ENCODE results near the gene SP140L. TPM values are rescaled to one million over a fixed set of nuclear protein-coding genes. Genes with fewer than 3 reads are reported as not detected.
"Not testable (repeated sequence)": the region's sequence is repeated elsewhere in the genome, so short reads cannot be mapped to it uniquely, and the experiment has no call there.

SP140L gene
- total RNA-seq, 1 donor from 2014 or later: 2.7 TPM

DNA sequence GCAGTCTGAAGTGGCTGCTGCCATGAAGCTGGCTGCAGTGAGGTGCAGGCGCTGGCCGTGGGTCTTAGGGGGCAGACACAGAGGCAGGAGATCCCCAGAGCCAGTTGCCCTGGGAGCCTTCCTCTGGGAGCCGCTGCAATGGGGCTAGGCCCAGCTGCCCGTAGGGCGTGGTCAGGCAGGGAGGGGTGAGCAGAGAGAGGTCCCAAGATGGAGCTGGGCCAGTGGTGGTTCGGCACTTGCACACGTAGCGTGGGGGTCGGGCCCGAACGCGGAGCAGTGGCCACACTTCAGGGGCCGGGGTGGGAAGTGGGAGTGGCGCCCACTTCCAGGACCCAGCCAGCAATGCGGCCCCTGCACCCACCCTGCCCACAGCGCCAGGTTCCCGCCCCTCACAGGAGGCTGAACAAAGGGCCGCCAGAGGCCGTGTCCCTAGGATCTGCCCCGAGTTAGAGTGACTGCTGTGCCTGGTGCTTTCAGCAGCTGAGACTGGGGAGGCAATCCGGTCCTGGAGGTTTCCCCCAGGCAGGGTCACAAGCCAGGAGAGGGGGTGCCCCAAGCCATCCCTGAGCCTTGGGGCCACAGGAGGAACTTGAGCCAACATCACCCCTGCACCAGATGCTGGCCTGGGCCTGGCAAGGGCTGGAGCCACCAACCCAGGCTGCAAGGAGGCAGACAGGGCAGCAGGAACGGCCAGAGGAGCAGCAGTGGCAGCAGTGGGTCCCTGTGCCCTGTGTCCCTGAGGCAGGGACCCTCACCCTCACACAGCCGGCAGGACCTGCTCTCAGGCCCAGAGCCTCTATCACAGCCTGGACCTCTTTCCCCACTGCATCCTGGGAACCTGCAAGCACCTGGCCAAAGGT, 21.3 kb upstream of the SP140L start:
- no peak overlapping the region for H3K4me3 ChIP-seq (ENCODE audit: low read depth, low read length)
- TF ChIP-seq, protein P1, sequence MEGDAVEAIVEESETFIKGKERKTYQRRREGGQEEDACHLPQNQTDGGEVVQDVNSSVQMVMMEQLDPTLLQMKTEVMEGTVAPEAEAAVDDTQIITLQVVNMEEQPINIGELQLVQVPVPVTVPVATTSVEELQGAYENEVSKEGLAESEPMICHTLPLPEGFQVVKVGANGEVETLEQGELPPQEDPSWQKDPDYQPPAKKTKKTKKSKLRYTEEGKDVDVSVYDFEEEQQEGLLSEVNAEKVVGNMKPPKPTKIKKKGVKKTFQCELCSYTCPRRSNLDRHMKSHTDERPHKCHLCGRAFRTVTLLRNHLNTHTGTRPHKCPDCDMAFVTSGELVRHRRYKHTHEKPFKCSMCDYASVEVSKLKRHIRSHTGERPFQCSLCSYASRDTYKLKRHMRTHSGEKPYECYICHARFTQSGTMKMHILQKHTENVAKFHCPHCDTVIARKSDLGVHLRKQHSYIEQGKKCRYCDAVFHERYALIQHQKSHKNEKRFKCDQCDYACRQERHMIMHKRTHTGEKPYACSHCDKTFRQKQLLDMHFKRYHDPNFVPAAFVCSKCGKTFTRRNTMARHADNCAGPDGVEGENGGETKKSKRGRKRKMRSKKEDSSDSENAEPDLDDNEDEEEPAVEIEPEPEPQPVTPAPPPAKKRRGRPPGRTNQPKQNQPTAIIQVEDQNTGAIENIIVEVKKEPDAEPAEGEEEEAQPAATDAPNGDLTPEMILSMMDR (conservative IDR thresholded peaks at IDR 0.05; ENCODE audit: low read depth, low read length): no peak
- DNase-seq (ENCODE audit: low read depth): no peak

DNA sequence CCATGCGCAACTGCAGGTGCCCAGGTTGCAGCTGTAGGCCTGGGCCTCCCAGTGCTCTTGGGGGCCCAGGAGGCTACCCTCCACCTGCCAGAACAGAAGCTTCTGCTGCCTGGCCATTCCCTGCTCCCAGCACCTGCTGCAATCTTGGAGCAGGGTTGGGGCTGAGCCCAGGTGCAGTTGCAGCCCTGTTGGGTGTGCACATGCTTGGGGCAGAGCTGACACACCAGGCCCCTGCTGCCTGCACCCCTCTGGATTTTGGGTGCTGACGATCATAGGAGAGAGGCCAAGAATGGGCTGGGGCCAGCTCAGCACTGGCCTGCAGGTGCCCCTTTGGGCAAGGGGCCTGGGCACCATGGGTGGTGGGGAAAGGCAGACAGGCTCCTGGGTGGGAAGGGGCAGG, 20.5 kb upstream of the SP140L start:
- H3K4me3 ChIP-seq (ENCODE audit: low read depth, low read length): no peak overlapping the region
- TF ChIP-seq, protein P1 (conservative IDR thresholded peaks at IDR 0.05; ENCODE audit: low read depth, low read length): no peak
- no peak for DNase-seq (ENCODE audit: low read depth)

DNA sequence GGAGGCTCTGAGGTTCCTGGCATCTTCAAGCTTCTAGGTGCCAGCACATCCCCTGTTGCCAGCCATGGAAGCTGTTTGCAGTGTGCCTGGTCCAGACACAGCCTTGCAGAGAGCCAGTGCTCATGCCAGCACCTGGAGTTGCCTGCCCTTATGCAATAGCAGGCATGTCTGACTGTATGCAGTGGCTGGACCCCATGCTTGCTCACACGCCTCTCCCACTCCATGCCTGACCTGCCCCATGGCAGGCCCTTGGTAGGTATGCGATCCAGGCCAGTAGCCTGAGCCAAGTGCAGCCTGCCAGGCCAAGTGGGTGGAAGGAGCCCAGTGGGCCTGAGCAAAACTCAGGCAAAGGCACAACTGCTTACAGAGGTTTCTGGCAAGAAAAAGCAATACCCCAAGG, 19.5 kb upstream of the SP140L start:
- no peak overlapping the region for H3K4me3 ChIP-seq (ENCODE audit: low read depth, low read length)

DNA sequence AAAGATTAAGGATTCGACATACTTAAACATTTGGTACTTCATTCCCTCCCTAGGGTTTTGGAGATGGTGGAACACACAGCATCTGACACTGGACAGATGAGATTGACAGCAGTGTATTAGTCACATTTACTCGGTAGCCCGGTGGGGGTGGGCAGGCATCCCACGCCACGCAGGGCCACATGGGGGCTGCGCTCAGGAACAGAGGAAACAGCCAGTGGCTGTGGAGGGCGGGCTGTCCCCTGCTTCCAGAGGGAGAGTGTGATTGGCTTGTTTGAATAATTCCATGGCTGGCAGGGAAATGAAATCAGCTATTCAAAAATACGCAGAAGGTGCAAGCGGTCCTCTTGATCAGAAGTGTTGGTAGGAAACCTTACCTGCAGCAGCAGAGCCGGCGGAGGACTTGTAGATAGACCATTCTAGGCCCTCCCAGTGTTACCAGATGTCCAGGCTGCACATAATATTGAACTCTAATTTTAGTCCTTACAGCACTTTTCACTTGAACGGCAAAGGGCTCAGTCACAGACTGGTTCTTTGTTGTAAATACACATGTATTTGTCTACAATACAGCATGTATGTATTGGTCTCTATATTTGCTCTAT, 18.5 kb upstream of the SP140L start:
- H3K4me3 ChIP-seq (ENCODE audit: low read depth, low read length): no peak overlapping the region
- DNase-seq (ENCODE audit: low read depth): no peak
- TF ChIP-seq, protein P1 (conservative IDR thresholded peaks at IDR 0.05; ENCODE audit: low read depth, low read length): no peak

More for the DNA sequence above, 19.5 kb upstream of the SP140L start:
- no peak for DNase-seq (ENCODE audit: low read depth)
- TF ChIP-seq, protein P1 (conservative IDR thresholded peaks at IDR 0.05; ENCODE audit: low read depth, low read length): no peak

DNA sequence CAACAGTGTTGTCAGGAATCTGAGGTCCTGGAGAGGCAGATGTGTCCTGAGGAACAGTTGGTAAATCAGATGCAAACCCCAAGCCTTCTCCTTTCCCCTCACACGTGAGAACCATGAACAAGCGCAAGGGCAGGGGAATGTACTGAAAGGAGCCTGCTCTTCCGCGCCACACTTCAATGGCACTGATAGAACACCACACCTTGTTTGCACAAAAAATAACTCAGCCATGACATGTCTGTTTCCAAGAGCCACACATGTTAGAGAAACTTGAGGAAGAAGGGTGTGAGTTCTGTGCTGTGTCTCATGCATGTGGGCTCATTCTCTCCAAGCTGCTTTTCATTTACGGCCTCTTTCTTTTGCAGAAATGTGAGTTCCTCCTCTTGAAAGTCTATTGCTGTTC, 16.2 kb upstream of the SP140L start:
- DNase-seq (ENCODE audit: low read depth); H3K4me3 ChIP-seq (ENCODE audit: low read depth, low read length): not testable (repeated sequence)

DNA sequence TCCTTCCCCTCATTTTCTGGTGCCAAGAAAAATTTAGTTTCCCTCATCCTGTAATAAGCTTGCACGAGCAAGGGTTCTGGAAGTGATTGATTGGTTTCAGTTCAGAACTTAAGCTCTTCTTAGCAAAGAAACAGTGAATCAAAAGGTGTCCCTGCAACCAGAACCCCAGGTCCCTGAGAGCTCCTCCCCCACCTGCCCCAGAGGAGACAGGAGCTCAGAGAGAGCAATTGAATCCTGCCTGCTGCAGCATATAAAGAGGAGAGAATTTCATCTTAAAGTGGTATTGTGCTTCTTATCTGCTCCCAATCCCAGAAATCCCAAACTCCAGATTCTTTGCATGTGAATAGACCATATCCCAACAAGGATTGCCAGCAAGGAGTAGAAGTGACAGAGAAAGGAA, 15.4 kb upstream of the SP140L start:
- not testable (repeated sequence) for H3K4me3 ChIP-seq (ENCODE audit: low read depth, low read length); DNase-seq (ENCODE audit: low read depth)

DNA sequence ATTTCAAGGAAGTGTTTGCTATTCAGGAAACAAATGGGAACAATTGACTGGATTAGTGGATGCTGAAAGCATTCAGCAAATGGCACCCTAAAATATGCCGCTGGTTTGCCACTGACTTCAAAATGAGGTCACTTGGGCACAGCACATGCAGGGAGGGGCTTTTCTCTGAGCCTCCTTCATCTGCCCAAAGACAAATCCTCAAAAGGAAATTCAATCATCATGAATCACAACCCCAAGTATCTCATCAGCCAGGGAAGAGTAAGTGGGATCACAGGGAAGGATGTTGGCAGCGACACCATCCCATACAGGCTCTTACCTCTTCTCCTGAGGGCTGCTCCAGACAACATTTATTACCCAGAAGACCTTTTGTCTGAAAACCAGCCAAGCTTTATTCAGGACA, 14.4 kb upstream of the SP140L start:
- TF ChIP-seq, protein P1 (conservative IDR thresholded peaks at IDR 0.05; ENCODE audit: low read depth, low read length): no peak

DNA sequence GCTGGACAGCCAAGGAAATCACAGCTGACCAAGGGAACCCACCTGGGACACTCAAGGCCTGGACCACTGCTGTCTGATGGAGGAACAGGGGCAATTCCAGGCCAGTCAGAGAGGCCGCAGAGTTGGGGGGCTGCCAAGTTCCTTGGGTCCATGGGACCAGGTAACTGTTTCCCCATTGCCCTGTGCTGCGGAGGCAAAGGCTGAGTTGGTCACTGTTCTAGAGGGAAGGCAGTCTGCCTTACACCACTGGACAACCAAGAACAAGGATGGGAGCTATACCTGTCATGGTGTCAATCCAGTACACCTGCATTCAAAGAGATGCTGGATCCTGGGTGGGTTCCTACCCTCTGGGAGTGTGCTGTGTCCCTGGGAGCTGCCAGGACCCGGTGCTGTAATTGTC, 9.6 kb upstream of the SP140L start:
- H3K4me3 ChIP-seq (ENCODE audit: low read depth, low read length): no peak overlapping the region
- no peak for DNase-seq (ENCODE audit: low read depth)
- TF ChIP-seq, protein P1 (conservative IDR thresholded peaks at IDR 0.05; ENCODE audit: low read depth, low read length): no peak

More for the DNA sequence above, 14.4 kb upstream of the SP140L start:
- DNase-seq (ENCODE audit: low read depth): no peak
- H3K4me3 ChIP-seq (ENCODE audit: low read depth, low read length): no peak overlapping the region

All from epithelial cell of proximal tubule (primary cell).